SJCRH30 (cell line): ENCODE results near the gene KRTCAP2. TPM values are rescaled to one million over a fixed set of nuclear protein-coding genes. Genes with fewer than 3 reads are reported as not detected.
"Not testable (repeated sequence)": the region's sequence is repeated elsewhere in the genome, so short reads cannot be mapped to it uniquely, and the experiment has no call there.

Source experiments
- DNase-seq, 2 experiments: peaks; one replicate each; pipeline ENCODE4 v3.0.0-alpha.2; 2015 to 2020
- H3K27ac ChIP-seq: fragments of 250-450 bp; sonication (Bioruptor Pico); 2 replicates; pipeline ENCODE4 v1.5.1; 2020; ENCODE audit warnings: mild to moderate bottlenecking, moderate library complexity
- H3K27me3 ChIP-seq: fragments of 250-450 bp; sonication (Bioruptor Pico); 2 replicates; pipeline ENCODE4 v1.5.1; 2020; ENCODE audit warnings: mild to moderate bottlenecking, moderate library complexity
- H3K36me3 ChIP-seq: fragments of 250-450 bp; sonication (Bioruptor Pico); 2 replicates; pipeline ENCODE4 v1.5.1; 2020; ENCODE audit warnings: mild to moderate bottlenecking, moderate library complexity
- H3K4me1 ChIP-seq: fragments of 250-450 bp; sonication (Bioruptor Pico); 2 replicates; pipeline ENCODE4 v1.5.1; 2020; ENCODE audit warnings: mild to moderate bottlenecking, moderate library complexity
- H3K4me3 ChIP-seq: fragments of 250-450 bp; sonication (Bioruptor Pico); 2 replicates; pipeline ENCODE4 v1.5.1; 2020; ENCODE audit warnings: mild to moderate bottlenecking, moderate library complexity
- H3K9me3 ChIP-seq: fragments of 250-450 bp; sonication (Bioruptor Pico); replicated peaks from 2 replicates; pipeline ENCODE4 v1.5.1; 2020; ENCODE audit warnings: mild to moderate bottlenecking, moderate library complexity
- total RNA-seq: library from RNA; depleted of rRNA; stranded (reverse); fragments of >200 nt; shearing (Covaris generic); gene quantifications from 2 replicates; pipeline ENCODE4 v1.2.3, GENCODE V29; 2014

Gene KRTCAP2
- total RNA-seq, 1 experiment from 2014 or later = 90.9 TPM

GRCh38 chr1:155193275-155193990 is 20.3 kb upstream of the KRTCAP2 start:
- peaks cover 3% of the 10 kb centered on the region; the same call in 1 of the 2 replicates for H3K4me1 ChIP-seq
- H3K4me3 ChIP-seq = peak overlapping the region; percentile 56
- DNase-seq = peak; percentile 90 to 93
- H3K27me3 ChIP-seq = no peaks in the 10 kb centered on the region
- H3K9me3 ChIP-seq = no peaks in the 10 kb centered on the region
- peak overlapping the region; percentile 62 for H3K27ac ChIP-seq
- H3K36me3 ChIP-seq = no peaks in the 10 kb centered on the region

DNA sequence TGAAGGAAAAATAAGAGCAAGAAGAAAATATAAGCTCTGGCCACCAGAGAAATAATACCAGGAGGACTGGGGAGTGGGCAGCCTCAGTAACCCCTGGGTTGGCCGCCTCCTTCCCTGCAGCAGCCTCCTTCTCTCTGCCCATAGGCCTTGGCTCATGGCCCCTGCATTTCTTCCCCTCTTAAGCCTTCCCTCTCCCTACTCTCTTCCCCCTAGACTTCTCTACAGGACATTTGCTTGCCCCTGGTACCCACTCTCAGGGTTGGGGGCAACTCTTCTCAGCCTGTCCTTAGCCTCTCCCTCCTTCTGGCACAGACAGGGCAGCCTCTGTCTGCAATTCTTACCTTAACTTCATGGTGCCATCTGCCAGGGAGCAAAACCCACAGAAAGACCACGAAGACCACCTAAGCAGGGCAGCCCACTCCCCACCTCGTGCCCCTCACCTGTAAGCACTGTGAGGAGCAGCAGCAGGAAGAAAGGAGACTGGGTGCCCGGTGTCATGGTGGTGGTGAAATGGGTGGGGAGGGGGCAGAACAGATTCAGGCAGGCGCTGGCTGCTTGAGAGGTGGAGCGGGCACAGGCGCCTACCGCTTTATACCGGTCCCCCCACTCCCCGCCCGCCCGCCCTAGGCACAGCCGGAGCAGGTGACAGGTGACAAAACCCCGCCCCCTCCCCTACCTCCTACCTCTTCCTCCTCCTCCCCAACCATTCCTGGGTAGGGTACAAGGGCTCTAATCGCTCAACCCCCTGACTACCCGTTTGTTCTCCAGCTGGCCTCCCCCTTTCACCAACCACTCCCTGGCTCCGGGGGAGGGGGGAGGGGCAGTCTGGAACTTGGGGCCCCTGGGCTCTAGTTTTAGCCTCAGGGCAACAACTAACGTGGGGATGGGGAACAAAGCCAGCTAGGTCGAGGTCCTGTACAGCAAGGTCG is 19.5 kb upstream of the KRTCAP2 start:
- DNase-seq = peak in 1 of 2 experiments; percentile 54
- H3K27me3 ChIP-seq = no peaks in the 10 kb centered on the region
- peak overlapping the region; percentile 56 for H3K4me3 ChIP-seq
- no peaks in the 10 kb centered on the region for H3K9me3 ChIP-seq
- H3K4me1 ChIP-seq = peaks cover 3% of the 10 kb centered on the region; the same call in 1 of the 2 replicates
- H3K36me3 ChIP-seq = no peaks in the 10 kb centered on the region
- H3K27ac ChIP-seq = peak overlapping the region; percentile 62; the same call in 1 of the 2 replicates

DNA sequence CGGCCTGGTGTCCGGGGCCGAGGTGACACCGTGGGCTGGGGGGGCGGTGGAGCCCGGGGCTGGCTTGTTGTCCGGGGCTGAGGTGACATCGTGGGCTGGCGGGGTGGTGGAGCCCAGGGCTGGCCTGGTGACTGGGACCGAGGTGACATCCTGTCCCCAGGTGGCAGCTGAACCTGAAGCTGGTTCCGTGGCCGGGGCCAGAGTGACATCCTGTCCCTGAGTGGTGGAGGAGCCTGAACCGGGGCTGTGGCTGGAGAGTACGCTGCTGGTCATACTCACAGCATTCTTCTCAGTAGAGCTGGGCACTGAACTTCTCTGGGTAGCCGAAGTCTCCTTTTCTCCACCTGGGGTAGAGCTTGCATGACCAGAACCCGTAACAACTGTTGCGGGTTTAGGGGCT is 18.8 kb upstream of the KRTCAP2 start:
- Histone ChIP-seq H3K36me3 (no peaks in the 10 kb centered on the region), H3K27ac (no peak overlapping the region), H3K9me3 (no peaks in the 10 kb centered on the region), H3K4me3 (no peak overlapping the region), H3K4me1 (peaks cover 3% of the 10 kb centered on the region; the same call in 1 of the 2 replicates), H3K27me3 (no peaks in the 10 kb centered on the region)
- no peak for DNase-seq

DNA sequence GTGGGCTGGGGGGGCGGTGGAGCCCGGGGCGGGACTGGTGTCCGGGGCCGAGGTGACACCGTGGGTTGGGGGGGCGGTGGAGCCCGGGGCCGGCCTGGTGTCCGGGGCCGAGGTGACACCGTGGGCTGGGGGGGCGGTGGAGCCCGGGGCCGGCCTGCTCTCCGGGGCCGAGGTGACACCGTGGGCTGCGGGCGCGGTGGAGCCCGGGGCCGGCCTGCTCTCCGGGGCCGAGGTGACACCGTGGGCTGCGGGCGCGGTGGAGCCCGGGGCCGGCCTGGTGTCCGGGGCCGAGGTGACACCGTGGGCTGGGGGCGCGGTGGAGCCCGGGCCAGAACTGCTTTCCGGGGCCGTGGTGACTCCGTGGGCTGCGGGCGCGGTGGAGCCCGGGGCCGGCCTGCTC is 16.8 kb upstream of the KRTCAP2 start:
- H3K9me3 ChIP-seq, H3K4me1 ChIP-seq, H3K27ac ChIP-seq, DNase-seq, H3K36me3 ChIP-seq, H3K27me3 ChIP-seq, H3K4me3 ChIP-seq: not testable (repeated sequence)

DNA sequence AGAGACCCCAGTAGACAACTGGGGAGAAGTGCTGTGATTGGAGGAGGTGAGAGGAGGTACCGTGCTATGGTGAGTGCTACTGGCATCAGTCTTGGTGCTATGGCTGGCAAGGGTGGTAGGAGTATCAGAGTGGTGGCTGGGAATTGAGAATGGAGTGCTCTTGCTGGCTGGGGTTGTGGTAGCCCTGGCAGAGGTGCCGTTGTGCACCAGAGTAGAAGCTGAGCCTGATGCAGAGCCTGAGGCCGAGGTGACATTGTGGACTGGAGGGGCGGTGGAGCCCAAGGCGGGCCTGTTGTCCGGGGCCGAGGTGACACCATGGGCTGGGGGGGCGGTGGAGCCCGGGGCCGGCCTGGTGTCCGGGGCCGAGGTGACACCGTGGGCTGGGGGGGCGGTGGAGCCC is 15.2 kb upstream of the KRTCAP2 start:
- peaks cover 3% of the 10 kb centered on the region; the same call in 1 of the 2 replicates for H3K4me1 ChIP-seq
- no peaks in the 10 kb centered on the region for H3K27me3 ChIP-seq

DNA sequence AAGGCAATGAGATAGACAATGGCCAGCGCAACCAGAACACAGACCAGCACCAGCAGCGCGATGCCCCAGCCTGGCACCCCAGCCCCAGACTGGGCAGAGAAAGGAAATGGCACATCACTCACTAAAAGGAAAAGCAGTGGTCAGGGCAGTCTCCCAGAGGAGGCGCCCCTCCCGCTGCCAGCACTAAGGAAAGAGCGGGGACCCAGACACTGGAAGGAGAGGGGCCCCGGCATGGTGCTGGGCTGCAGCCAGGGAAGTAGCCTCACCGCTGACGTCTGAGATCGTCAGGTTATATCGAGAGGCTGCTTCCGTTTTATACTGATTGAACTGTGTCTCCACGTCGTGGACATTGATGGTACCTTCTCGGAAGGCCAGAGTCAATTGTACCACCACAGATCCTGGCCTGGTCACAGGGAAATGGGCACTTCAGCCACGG is 14.4 kb upstream of the KRTCAP2 start:
- Histone ChIP-seq H3K36me3 (no peaks in the 10 kb centered on the region), H3K4me3 (no peak overlapping the region), H3K4me1 (peaks cover 3% of the 10 kb centered on the region; the same call in 1 of the 2 replicates), H3K27ac (no peak overlapping the region), H3K27me3 (no peaks in the 10 kb centered on the region), H3K9me3 (no peaks in the 10 kb centered on the region)
- DNase-seq = no peak

More for the DNA sequence above, 15.2 kb upstream of the KRTCAP2 start:
- no peaks in the 10 kb centered on the region for H3K36me3 ChIP-seq
- no peak for DNase-seq
- no peak overlapping the region for H3K4me3 ChIP-seq
- no peak overlapping the region for H3K27ac ChIP-seq
- no peaks in the 10 kb centered on the region for H3K9me3 ChIP-seq

DNA sequence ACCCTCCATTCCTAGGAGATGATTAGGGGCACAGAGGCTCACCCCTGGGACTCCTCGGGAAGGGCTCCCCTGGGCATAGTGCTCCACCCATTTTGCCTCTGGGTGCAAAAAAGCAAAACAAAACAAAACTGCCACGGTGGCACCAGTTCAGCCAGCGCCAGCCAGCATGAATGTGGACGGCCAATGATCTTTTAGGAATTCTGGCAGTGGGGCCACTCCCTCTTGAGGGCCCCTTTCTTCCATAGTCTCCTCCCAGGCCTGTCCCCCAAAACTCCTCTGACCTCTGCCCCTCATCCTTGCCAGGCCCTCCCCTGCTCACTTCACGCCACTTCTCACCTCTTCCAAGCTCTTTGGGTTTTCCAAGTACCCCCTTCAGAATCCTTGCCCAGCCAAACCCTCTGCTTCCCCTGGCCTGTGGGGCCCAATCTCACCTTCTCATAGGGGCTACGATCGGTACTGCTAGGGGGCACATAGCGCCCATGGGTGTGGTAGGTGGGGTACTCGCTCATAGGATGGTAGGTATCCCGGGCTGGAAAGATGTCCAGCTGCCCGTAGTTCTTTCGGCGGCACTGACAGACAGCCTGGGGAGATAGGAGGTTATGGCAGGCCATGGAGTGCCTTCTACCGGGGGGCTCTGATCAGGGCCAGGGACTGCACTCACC is 13.8 kb upstream of the KRTCAP2 start:
- H3K4me1 ChIP-seq = peaks cover 3% of the 10 kb centered on the region; the same call in 1 of the 2 replicates

DNA sequence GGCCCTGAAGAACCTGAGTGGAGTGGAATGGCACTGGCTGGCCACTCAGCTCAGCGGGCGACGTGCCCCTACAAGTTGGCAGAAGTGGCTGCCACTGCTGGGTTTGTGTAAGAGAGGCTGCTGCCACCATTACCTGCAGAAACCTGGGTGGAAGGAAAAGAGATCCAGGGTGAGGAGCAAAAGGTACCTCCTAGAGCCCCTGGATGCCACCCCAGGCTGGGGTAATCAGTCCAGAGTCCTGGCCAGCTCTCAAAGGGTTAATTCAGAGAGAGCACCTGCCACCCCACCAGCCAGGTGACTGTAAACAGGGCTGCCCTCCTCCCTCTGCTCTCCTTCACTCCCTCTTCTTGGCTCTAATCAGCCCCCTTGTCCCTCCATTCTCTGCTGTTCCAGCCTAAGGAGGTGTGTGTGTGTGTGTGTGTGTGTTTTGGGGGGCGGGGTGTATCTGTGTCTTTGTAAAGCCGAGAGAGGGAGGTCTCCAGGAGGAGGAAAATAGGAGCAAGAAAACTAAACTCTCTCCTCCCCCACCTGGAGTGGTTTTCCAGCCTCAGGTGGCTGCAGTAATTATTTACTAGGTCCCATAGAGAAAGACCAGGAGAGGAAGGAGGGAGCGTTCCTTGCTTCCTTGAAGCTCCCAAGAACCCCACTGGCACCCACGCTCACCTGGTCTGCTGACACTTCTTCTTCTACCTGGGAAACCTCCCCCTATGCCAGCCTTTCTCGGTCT is 13.1 kb upstream of the KRTCAP2 start:
- H3K27ac ChIP-seq = no peak overlapping the region
- no peaks in the 10 kb centered on the region for H3K9me3 ChIP-seq
- no peak overlapping the region for H3K4me3 ChIP-seq
- DNase-seq = no peak
- no peaks in the 10 kb centered on the region for H3K27me3 ChIP-seq
- H3K36me3 ChIP-seq = no peaks in the 10 kb centered on the region
- peaks cover 3% of the 10 kb centered on the region; the same call in 1 of the 2 replicates for H3K4me1 ChIP-seq

More for the DNA sequence above, 13.8 kb upstream of the KRTCAP2 start:
- H3K27ac ChIP-seq = no peak overlapping the region
- H3K4me3 ChIP-seq = no peak overlapping the region
- H3K27me3 ChIP-seq = no peaks in the 10 kb centered on the region
- H3K9me3 ChIP-seq = no peaks in the 10 kb centered on the region
- DNase-seq = no peak
- no peaks in the 10 kb centered on the region for H3K36me3 ChIP-seq

GRCh38 chr1:155185783-155186066 is 12.6 kb upstream of the KRTCAP2 start:
- no peaks in the 10 kb centered on the region for H3K36me3 ChIP-seq
- H3K9me3 ChIP-seq = no peaks in the 10 kb centered on the region
- DNase-seq = no peak
- peaks cover 3% of the 10 kb centered on the region; the same call in 1 of the 2 replicates for H3K4me1 ChIP-seq
- no peak overlapping the region for H3K27ac ChIP-seq
- no peak overlapping the region for H3K4me3 ChIP-seq
- no peaks in the 10 kb centered on the region for H3K27me3 ChIP-seq

DNA sequence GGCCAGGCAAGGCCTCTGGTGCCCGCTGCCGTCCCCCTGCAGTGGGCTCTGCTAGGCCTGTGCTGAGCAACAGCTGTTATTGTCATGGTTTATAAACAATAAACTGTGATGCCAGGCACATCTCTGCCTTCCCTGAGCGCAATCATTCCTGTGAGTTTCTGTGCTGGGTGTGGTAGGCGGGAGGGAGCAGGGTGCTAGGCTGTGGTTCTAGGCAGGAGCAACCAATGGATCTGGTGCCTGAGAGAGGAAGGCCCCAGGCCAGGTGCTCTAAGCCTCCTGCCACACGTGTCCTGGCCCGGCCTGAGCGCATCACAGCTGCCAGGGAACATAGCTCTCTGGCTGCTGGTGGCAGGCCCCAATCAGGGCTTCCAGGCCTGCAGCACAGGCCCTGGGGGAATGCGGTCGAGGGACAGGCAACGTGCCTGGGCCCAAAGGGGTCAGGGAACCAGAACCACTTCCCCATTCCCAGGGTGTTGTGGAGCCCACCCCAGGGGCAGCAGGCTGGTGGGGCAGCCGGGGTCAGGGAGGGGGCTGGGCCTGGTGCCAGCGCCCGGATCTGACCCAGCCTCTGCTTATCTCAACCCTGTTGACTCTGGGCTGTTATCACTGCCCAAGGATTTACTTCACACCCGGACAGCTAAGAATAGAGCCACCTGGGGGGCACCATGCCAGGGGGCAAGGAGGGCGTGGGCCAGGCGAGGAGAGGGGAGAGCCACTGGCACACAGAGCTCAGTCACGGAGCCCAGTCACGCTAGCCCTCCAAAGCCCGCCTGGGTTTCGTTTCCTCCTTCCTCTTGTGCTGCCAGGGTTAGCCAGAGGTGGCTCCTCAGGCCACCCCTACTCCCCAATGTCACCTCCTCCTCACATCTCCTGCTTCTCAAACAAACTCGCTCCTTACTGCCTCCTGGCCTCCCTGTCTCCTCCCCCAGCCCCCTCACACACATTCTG is 12.0 kb upstream of the KRTCAP2 start:
- Histone ChIP-seq H3K9me3 (no peaks in the 10 kb centered on the region), H3K4me1 (peaks cover 3% of the 10 kb centered on the region; the same call in 1 of the 2 replicates), H3K27me3 (no peaks in the 10 kb centered on the region), H3K4me3 (no peak overlapping the region), H3K27ac (no peak overlapping the region), H3K36me3 (no peaks in the 10 kb centered on the region)
- peak; percentile 35 to 42 for DNase-seq

DNA sequence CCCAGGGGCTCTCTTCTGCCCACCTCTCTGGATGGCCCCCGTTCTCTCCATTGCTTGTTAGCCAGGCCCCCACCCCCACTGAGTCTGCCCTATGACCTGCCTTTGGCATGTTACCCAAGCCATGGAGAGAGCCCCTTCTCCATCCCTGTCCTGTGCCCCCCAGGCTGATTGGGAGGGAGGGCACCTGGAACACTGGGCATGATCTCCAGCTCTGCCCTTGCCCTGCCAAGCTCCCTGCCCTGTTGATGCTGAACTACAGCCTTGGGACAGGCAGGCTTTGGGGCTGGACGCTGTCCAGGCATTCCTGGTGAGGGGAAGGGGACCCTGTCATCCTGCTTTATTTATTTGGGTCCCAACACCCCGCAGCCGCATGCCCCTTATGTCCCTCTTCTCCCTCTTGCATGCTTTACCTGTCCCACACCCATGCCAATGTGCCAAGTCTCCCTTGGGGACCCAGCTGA is 11.3 kb upstream of the KRTCAP2 start:
- H3K36me3 ChIP-seq = no peaks in the 10 kb centered on the region
- H3K9me3 ChIP-seq = no peaks in the 10 kb centered on the region
- DNase-seq = no peak
- H3K4me1 ChIP-seq = peaks cover 3% of the 10 kb centered on the region; the same call in 1 of the 2 replicates
- no peak overlapping the region for H3K27ac ChIP-seq
- no peak overlapping the region for H3K4me3 ChIP-seq
- H3K27me3 ChIP-seq = no peaks in the 10 kb centered on the region

DNA sequence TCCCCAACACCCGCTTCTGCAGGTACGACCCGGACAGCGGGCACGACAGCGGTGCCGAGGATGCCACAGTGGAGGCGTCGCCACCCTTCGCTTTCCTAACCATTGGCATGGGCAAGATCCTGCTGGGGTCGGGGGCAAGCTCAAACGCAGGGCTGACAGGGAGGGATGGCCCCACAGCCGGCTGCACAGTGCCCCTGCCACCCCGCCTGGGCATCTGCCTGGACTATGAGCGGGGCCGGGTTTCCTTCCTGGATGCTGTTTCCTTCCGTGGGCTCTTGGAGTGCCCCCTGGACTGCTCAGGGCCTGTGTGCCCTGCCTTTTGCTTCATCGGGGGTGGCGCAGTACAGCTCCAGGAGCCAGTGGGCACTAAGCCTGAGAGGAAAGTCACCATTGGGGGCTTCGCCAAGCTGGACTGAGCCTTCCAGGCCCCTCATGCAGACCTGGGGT is 10.7 kb upstream of the KRTCAP2 start:
- no peaks in the 10 kb centered on the region for H3K27me3 ChIP-seq
- H3K27ac ChIP-seq = no peak overlapping the region

DNA sequence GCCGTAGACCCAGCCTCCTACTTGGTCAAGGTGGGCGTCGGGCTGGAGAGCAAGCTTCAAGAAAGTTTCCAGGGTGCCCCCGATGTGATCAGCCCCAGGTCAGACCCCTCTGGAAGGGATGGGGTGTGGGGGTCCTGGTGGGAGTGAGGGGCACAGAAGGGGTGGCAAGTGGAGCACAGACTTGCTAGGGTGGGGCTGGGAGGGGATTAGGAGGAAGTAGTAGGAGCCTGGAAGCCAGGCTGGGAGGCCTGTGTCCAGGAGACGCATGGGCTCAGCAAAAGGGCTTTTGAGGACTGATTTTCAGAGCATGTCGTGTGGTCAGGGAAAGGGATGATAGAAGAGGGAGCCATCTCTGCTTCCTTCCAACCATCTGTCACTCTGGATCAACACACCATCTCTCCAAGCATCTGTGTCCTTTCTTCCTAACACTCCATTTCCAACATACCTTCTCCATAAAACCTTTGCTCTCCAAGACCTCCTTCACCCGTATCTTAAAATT is 9.0 kb upstream of the KRTCAP2 start:
- H3K9me3 ChIP-seq = no peaks in the 10 kb centered on the region

More for the DNA sequence above, 10.7 kb upstream of the KRTCAP2 start:
- no peaks in the 10 kb centered on the region for H3K36me3 ChIP-seq
- DNase-seq = no peak
- peaks cover 3% of the 10 kb centered on the region; the same call in 1 of the 2 replicates for H3K4me1 ChIP-seq
- no peak overlapping the region for H3K4me3 ChIP-seq
- no peaks in the 10 kb centered on the region for H3K9me3 ChIP-seq

More for the DNA sequence above, 9.0 kb upstream of the KRTCAP2 start:
- no peak for DNase-seq
- Histone ChIP-seq H3K4me1 (peaks cover 3% of the 10 kb centered on the region; the same call in 1 of the 2 replicates), H3K27ac (no peak overlapping the region), H3K27me3 (no peaks in the 10 kb centered on the region), H3K36me3 (no peaks in the 10 kb centered on the region), H3K4me3 (no peak overlapping the region)
